GM12878 (cell line): Measurements from ENCODE around the gene LPIN1. TPM values are rescaled to one million over a fixed set of nuclear protein-coding genes. Genes with fewer than 3 reads are reported as not detected.
A peak's percentile ranks its signal among the peaks of the same experiment; 100 is the strongest.

Experiments
- ATAC-seq: fragments of 200-7000 bp; cut with Tn5 transposase; 3 replicates; pipeline ENCODE4 v1.9.1; 2020; ENCODE audit warnings: mild to moderate bottlenecking, moderate library complexity
- BruUV-seq: library from RNA; stranded (reverse); fragments of 400-500 nt; replicated peaks from 2 replicates; lab custom pipeline; 2021; lab: Mats Ljungman, UMichigan
- CTCF ChIA-PET: fragments of 300-600 bp; sonication (Branson Sonifier 250); formaldehyde crosslinking; extraction: SDS; loops from one replicate; lab custom pipeline; 2021; ENCODE audit warnings: inconsistent platforms; lab: Yijun Ruan, JAX
- POLR2A ChIA-PET: fragments of 350-600 bp; formaldehyde crosslinking; extraction: SDS; loops from one replicate; lab custom pipeline; 2021; ENCODE audit warnings: inconsistent platforms; lab: Charles Lee
- RAD21 ChIA-PET: fragments of 300-600 bp; sonication (Branson Sonifier 250); formaldehyde crosslinking; loops from one replicate; lab custom pipeline; 2023; ENCODE audit warnings: antibody characterized with exemption; ENCODE audit not compliant: unreplicated experiment; lab: Charles Lee
- SMC1A ChIA-PET: fragments of 300-600 bp; sonication (Branson Sonifier 250); formaldehyde crosslinking; loops from one replicate; lab custom pipeline; 2023; ENCODE audit not compliant: unreplicated experiment, uncharacterized antibody; lab: Charles Lee
- DNase-seq: peaks from one replicate; pipeline ENCODE4 v3.0.0-alpha.2; 2011; ENCODE audit warnings: low read depth, low spot score
- FAIRE-seq: peaks from 3 replicates; lab custom pipeline; 2011; peaks lifted over from hg19 to GRCh38; lab: Jason Lieb, UNC
- H2AFZ ChIP-seq: 2 replicates; pipeline ENCODE4 v1.6.0; 2011; ENCODE audit warnings: low read depth, low read length, control low read depth; ENCODE audit not compliant: control insufficient read depth
- H3K27ac ChIP-seq: 2 replicates; pipeline ENCODE4 v1.5.1; 2011; ENCODE audit warnings: control low read depth; ENCODE audit not compliant: control insufficient read depth, insufficient read depth
- H3K27me3 ChIP-seq, 2 experiments: replicated peaks in 1 of 2; 2 replicates each; pipeline versions ENCODE4 v1.6.0 to v1.6.1; 2011; ENCODE audit warnings: low read length in 1 of 2; ENCODE audit not compliant: control insufficient read depth in 2 of 2, insufficient read depth in 2 of 2
- H3K36me3 ChIP-seq, 2 experiments: 2 replicates each; pipeline ENCODE4 v1.5.1; 2011; ENCODE audit warnings: low read length in 1 of 2; ENCODE audit not compliant: control insufficient read depth in 2 of 2, insufficient read depth in 2 of 2
- H3K4me1 ChIP-seq: 2 replicates; pipeline ENCODE4 v1.6.1; 2011; ENCODE audit warnings: mild to moderate bottlenecking, low read length, moderate library complexity, mixed read lengths; ENCODE audit not compliant: control insufficient read depth, insufficient read depth
- H3K4me2 ChIP-seq: 2 replicates; pipeline ENCODE4 v1.6.0; 2011; ENCODE audit warnings: control low read depth; ENCODE audit not compliant: control insufficient read depth, insufficient read depth
- H3K4me3 ChIP-seq: fragments of 200-600 bp; sonication (generic); 2 replicates; pipeline ENCODE4 v1.5.1; 2016
- H3K79me2 ChIP-seq: 2 replicates; pipeline ENCODE4 v1.6.0; 2011; ENCODE audit warnings: low read length; ENCODE audit not compliant: control insufficient read depth, insufficient read depth
- H3K9ac ChIP-seq: 2 replicates; pipeline ENCODE4 v1.8.0; 2011; ENCODE audit warnings: low read length, control low read depth, mixed read lengths; ENCODE audit not compliant: control insufficient read depth, insufficient read depth
- H3K9me3 ChIP-seq: replicated peaks from 3 replicates; pipeline ENCODE4 v1.5.1; 2011; ENCODE audit warnings: mild to moderate bottlenecking, low read length; ENCODE audit not compliant: control insufficient read depth, insufficient read depth
- H4K20me1 ChIP-seq: 2 replicates; pipeline ENCODE4 v1.6.0; 2011; ENCODE audit not compliant: control insufficient read depth, insufficient read depth
- ASH2L ChIP-seq: fragments of 300-600, 200-600 bp; sonication (generic); IDR thresholded peaks from 2 replicates; pipeline ENCODE4 v1.6.1; 2017; ENCODE audit warnings: low read depth, mild to moderate bottlenecking, borderline replicate concordance
- BACH1 ChIP-seq: fragments of 450-650 bp; IDR thresholded peaks from 2 replicates; pipeline ENCODE4 v1.6.1; 2017; ENCODE audit warnings: mild to moderate bottlenecking, borderline replicate concordance
- CBFB ChIP-seq: IDR thresholded peaks from 2 replicates; pipeline ENCODE4 v1.6.1; 2016; ENCODE audit warnings: antibody characterized with exemption, low read depth
- CBX3 ChIP-seq: fragments of 200-600 bp; sonication (generic); IDR thresholded peaks from 2 replicates; pipeline ENCODE4 v1.6.1; 2016; ENCODE audit warnings: low read depth, borderline replicate concordance
- CHD1 ChIP-seq: IDR thresholded peaks from 2 replicates; pipeline ENCODE4 v1.6.1; 2012; ENCODE audit warnings: low read depth, low read length, improper control_type of control experiment
- DPF2 ChIP-seq: fragments of 450-650 bp; IDR thresholded peaks from 2 replicates; pipeline ENCODE4 v1.6.1; 2017; ENCODE audit warnings: mild to moderate bottlenecking
- KAT2A ChIP-seq: conservative IDR thresholded peaks from 2 replicates; pipeline ENCODE4 v1.6.1; 2011; ENCODE audit warnings: low read depth, low read length; ENCODE audit not compliant: control insufficient read depth
- MEF2B ChIP-seq: fragments of 450-650 bp; IDR thresholded peaks from 2 replicates; pipeline ENCODE4 v1.6.1; 2018; ENCODE audit warnings: mild to moderate bottlenecking, moderate library complexity; ENCODE audit not compliant: partially characterized antibody, poor library complexity, severe bottlenecking
- MXI1 ChIP-seq: fragments of 150-350 bp; IDR thresholded peaks from 2 replicates; pipeline ENCODE4 v1.6.1; 2011; ENCODE audit warnings: low read depth, mild to moderate bottlenecking, inconsistent platforms, low read length, improper control_type of control experiment
- MYC ChIP-seq: IDR thresholded peaks from 2 replicates; pipeline ENCODE4 v1.6.1; 2011; ENCODE audit warnings: mild to moderate bottlenecking, low read length, moderate library complexity, inconsistent platforms; ENCODE audit not compliant: insufficient read depth, insufficient replicate concordance, insufficient read length, severe bottlenecking
- RELA ChIP-seq: fragments of 450-650 bp; IDR thresholded peaks from 2 replicates; pipeline ENCODE4 v1.8.0; 2014; ENCODE audit warnings: borderline replicate concordance; ENCODE audit not compliant: partially characterized antibody
- TAF1 ChIP-seq: IDR thresholded peaks from 2 replicates; pipeline ENCODE4 v1.6.1; 2011; ENCODE audit warnings: mild to moderate bottlenecking, low read depth, low read length, borderline replicate concordance
- TCF7 ChIP-seq: IDR thresholded peaks from 2 replicates; pipeline ENCODE4 v1.6.1; 2014; ENCODE audit warnings: antibody characterized with exemption, borderline replicate concordance
- ZNF622 ChIP-seq: fragments of 450-650 bp; IDR thresholded peaks from 2 replicates; pipeline ENCODE4 v1.6.1; 2017; ENCODE audit warnings: mild to moderate bottlenecking, inconsistent platforms
- WGBS: methylation state at CpG from one replicate; pipeline ENCODE4 v1.1.6; 2016; ENCODE audit warnings: low lambda C conversion rate; ENCODE audit not compliant: insufficient replicate concordance, insufficient coverage; ENCODE audit errors: missing lambda C conversion rate; 5-methylcytosine and 5-hydroxymethylcytosine counted together
- in situ Hi-C: fragments of 300-500 bp; cut with MboI; formaldehyde crosslinking; loops from 9 replicates; pipeline ENCODE4 v1.14.3; 2018; ENCODE audit warnings: mixed read lengths
- intact Hi-C: fragments of 100-400 bp; cut with micrococcal nuclease; formaldehyde crosslinking; loops from one replicate; pipeline ENCODE4 v1.14.2; 2022; ENCODE audit not compliant: unreplicated experiment
- polyA plus RNA-seq, 11 experiments: library from polyadenylated mRNA; depleted of rRNA in 4 of 11; unstranded in 6 of 11; stranded (reverse) in 5 of 11; fragments of >200 nt; fragmentation: Nextera tagmentation in 4 of 11; fragmentation: Illumina TruSeq in 1 of 11; extraction: Ambion mirVana in 4 of 11; extraction: Trizol in 1 of 11; gene quantifications; 1 replicate in 1 of 11; 2 replicates in 10 of 11; pipeline versions ENCODE4 v1.2.1 to v1.2.3, GENCODE V29; 2011 to 2016; ENCODE audit warnings: inconsistent platforms in 2 of 11, missing spikeins in 2 of 11, low read depth in 1 of 11
- total RNA-seq, 4 experiments: library from RNA; depleted of rRNA in 3 of 4; stranded (reverse); fragments of >200 nt in 3 of 4; fragmentation: Illumina TruSeq in 1 of 4; extraction: Trizol in 1 of 4; gene quantifications; 2 replicates each; pipeline versions ENCODE4 v1.2.1 to v1.2.3, GENCODE V29; 2013 to 2021
- TF ChIP-seq, protein P1 (sequence below): fragments of 150-350 bp; IDR thresholded peaks from 2 replicates; pipeline ENCODE4 v1.6.1; 2016; ENCODE audit warnings: low read depth, low read length
- TF ChIP-seq, protein P2 (sequence below): IDR thresholded peaks from 2 replicates; pipeline ENCODE4 v1.6.1; 2012; ENCODE audit warnings: low read depth, low read length, improper control_type of control experiment
- TF ChIP-seq, protein P3 (sequence below): IDR thresholded peaks from 2 replicates; pipeline ENCODE4 v1.6.1; 2012; ENCODE audit warnings: mild to moderate bottlenecking, low read depth, low read length

LPIN1 gene
- total and polyA plus RNA-seq, 10 of the 15 experiments (the other 5 are each of a cell fraction or from before 2014, with no cell fraction given), result 18.8 to 82.5 (median 50.3) TPM

DNA sequence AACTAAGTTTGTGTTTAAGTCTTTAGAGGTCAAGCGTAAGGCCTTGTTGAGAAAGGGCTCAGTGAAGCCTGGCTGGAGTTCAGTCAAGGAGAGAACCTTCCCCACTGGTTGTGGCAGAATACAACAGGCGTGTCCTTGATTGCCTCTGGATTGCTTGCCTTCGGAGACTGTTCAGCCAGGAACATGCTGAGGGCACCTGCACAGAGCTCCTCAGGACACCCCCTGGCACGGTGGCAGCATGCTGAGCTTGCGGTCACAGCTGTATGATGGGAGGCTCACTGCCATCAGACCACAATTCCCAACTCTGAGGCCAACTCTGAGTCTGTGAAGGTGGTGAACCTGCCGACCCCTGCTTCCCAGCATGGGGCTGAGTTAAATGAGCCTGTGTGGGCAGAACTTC, 130.0 kb downstream of the LPIN1 start:
- Histone ChIP-seq H3K9me3 (peaks cover 2% of the 10 kb centered on the region; the same call in 2 of the 3 replicates), H3K9ac (no peak overlapping the region), H2AFZ (no peak overlapping the region), H3K4me2 (peak overlapping the region; percentile 11; the same call in 1 of the 2 replicates), H3K79me2 (peaks cover 41% of the 10 kb centered on the region), H3K36me3 (peaks cover 0 to 4% of the 10 kb centered on the region in 2 experiments; a peak in 3 of 4 replicates), H3K27me3 (no peaks in the 10 kb centered on the region), H3K4me3 (no peak overlapping the region), H4K20me1 (no peaks in the 10 kb centered on the region), H3K27ac (no peak overlapping the region), H3K4me1 (peaks cover 11% of the 10 kb centered on the region)
- FAIRE-seq (no peak), ATAC-seq (no peak; the same call in 2 of the 3 replicates), DNase-seq (no peak)
- intact Hi-C loops (no loop called here), in situ Hi-C loops (no loop called here)
- RAD21 ChIA-PET, result no interaction called here
- SMC1A ChIA-PET, result no interaction called here
- 77% methylated on average over 6 of the region's 6 CpGs for WGBS
- no TSS peak for BruUV-seq
- CTCF ChIA-PET, result no interaction called here
- POLR2A ChIA-PET, result interaction anchor here (1.1 kb wide), 1 partner anchor 30 kb away, joined by 3 read pairs; no protein-coding TSS in a partner anchor
- TF ChIP-seq DPF2 (no peak), ASH2L (no peak), RELA (no peak), TAF1 (no peak), ZNF622 (no peak), MEF2B (no peak), KAT2A (no peak), MYC (no peak), CBX3 (no peak), MXI1 (no peak), CBFB (no peak), CHD1 (no peak), TCF7 (no peak), BACH1 (no peak)
- TF ChIP-seq, protein P1, sequence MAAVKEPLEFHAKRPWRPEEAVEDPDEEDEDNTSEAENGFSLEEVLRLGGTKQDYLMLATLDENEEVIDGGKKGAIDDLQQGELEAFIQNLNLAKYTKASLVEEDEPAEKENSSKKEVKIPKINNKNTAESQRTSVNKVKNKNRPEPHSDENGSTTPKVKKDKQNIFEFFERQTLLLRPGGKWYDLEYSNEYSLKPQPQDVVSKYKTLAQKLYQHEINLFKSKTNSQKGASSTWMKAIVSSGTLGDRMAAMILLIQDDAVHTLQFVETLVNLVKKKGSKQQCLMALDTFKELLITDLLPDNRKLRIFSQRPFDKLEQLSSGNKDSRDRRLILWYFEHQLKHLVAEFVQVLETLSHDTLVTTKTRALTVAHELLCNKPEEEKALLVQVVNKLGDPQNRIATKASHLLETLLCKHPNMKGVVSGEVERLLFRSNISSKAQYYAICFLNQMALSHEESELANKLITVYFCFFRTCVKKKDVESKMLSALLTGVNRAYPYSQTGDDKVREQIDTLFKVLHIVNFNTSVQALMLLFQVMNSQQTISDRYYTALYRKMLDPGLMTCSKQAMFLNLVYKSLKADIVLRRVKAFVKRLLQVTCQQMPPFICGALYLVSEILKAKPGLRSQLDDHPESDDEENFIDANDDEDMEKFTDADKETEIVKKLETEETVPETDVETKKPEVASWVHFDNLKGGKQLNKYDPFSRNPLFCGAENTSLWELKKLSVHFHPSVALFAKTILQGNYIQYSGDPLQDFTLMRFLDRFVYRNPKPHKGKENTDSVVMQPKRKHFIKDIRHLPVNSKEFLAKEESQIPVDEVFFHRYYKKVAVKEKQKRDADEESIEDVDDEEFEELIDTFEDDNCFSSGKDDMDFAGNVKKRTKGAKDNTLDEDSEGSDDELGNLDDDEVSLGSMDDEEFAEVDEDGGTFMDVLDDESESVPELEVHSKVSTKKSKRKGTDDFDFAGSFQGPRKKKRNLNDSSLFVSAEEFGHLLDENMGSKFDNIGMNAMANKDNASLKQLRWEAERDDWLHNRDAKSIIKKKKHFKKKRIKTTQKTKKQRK, result no peak
- TF ChIP-seq, protein P2, sequence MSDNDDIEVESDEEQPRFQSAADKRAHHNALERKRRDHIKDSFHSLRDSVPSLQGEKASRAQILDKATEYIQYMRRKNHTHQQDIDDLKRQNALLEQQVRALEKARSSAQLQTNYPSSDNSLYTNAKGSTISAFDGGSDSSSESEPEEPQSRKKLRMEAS, result no peak
- TF ChIP-seq, protein P3, sequence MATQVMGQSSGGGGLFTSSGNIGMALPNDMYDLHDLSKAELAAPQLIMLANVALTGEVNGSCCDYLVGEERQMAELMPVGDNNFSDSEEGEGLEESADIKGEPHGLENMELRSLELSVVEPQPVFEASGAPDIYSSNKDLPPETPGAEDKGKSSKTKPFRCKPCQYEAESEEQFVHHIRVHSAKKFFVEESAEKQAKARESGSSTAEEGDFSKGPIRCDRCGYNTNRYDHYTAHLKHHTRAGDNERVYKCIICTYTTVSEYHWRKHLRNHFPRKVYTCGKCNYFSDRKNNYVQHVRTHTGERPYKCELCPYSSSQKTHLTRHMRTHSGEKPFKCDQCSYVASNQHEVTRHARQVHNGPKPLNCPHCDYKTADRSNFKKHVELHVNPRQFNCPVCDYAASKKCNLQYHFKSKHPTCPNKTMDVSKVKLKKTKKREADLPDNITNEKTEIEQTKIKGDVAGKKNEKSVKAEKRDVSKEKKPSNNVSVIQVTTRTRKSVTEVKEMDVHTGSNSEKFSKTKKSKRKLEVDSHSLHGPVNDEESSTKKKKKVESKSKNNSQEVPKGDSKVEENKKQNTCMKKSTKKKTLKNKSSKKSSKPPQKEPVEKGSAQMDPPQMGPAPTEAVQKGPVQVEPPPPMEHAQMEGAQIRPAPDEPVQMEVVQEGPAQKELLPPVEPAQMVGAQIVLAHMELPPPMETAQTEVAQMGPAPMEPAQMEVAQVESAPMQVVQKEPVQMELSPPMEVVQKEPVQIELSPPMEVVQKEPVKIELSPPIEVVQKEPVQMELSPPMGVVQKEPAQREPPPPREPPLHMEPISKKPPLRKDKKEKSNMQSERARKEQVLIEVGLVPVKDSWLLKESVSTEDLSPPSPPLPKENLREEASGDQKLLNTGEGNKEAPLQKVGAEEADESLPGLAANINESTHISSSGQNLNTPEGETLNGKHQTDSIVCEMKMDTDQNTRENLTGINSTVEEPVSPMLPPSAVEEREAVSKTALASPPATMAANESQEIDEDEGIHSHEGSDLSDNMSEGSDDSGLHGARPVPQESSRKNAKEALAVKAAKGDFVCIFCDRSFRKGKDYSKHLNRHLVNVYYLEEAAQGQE, result no peak
